NCI-H128 (cell line): ENCODE results near the gene RBPJ.
"Not testable (repeated sequence)": the region's sequence is repeated elsewhere in the genome, so short reads cannot be mapped to it uniquely, and the experiment has no call there.

Experiments
- DNase-seq: peaks from one replicate; lab custom pipeline; 2025; ENCODE audit not compliant: unreplicated experiment; lab: John Stamatoyannopoulos, UW

The RBPJ gene

DNA sequence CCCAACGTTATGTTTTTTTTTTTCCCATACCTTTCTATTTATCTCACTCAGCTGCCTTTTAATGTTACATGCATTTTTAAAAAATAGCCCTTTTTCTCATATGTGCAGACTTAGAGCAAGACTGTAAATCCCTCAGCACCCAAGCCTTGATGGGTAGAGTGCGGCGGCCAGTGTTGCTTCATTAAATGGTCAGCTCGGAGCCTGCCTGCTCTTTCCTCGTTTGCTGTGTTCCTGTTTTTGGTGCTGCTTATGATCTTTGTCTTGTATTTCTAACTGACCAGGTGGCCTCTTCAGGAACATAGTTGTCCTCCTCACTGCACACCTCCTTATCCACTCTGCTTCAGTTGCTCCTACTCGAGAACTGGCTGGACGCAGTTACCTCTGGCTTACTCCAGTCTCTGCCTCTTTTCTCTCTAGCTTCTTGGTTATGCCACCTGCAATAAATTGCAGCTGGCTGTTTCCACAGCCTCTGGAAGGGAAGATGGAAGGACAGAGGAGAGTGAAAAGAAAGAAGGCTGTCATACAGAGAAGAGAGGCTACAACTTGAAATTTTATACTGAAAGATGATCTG, 10.7 kb downstream of the RBPJ start:
- DNase-seq = no peak

DNA sequence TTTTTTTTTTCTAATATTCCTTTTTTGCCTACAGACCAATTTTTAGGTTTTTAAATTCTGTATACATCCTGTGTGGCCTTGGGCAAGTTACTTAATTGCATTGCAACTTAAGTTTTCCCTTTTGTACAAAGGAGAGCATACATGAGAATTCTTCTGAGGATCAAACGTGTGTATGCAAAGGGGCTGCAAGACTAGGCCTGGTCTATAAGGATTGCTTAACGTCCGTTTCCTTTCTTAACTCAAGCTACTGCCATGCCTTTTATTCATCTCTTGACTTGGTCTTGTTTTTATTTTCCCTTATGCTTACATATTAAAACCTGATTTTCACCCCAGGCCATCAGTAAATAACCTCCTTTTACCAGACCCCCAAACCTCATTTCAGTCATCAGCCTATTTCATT, 13.6 kb downstream of the RBPJ start:
- DNase-seq = no peak

DNA sequence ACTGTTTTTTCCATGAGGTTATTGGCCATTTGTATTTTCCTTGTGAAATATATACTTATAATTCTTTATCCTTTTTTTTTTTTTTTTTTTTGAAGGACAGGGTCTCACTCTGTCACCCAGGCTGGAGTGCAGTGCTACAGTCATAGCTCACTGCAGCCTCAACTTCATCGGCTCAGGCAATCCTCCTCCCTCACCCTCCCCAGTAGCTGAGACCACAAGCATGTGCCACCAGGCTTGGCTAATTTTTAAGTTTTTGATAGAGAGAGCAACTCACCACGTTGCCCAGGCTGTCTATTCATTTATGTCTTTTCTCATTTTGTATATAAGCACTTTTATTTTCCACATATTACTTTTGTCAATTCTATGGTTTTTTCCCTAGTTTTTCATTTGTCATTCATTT, 16.8 kb downstream of the RBPJ start:
- DNase-seq = no peak

DNA sequence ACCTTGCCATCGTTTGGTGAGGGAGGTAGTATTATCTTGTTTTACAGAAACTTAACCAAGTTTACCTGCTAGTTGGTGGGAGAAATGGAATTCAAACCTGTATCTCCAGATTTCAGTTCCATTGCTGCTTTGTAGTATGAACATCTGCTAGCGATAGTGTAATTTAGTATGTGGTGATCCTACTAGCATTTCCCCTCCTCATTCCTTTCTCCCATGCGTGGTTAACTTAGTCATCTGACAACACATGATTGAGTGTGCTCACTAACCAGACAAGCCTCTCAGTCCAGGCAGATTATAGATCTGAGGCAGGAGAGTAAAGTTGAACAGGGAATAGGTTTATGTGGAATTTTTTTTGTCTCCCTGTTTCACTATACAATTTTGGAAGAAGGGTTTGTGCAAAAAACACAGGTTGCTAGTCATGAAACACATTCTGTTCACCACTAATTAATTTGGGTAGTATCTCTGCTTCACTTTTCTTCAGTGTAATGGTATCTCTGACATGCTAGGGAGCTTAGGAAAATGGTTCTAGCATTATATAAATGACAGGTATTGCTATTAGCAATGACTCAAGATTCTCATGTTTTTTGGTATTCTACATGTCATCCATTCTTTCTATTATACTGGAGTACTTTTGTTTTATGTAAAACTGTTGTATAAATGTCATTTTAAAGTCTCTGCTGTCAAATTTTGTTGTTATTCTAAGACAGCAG, 21.7 kb downstream of the RBPJ start:
- DNase-seq = no peak

DNA sequence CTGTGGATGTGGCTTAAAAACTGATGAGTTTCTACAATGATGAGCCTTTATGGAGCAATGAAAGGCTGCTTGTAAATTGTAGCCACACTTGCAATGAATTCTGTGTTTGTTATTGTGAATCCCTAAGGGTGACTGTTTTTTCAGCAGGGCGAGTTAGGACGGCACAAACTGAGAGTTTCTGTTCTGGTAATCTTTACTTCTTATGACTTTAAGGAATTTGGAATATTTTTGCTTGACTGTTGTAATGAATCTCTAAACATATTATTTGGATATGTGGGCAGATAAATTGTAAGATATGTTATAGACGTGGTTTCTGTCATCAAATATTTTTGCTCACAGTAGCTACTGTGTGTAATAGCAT, 22.2 kb downstream of the RBPJ start:
- no peak for DNase-seq

DNA sequence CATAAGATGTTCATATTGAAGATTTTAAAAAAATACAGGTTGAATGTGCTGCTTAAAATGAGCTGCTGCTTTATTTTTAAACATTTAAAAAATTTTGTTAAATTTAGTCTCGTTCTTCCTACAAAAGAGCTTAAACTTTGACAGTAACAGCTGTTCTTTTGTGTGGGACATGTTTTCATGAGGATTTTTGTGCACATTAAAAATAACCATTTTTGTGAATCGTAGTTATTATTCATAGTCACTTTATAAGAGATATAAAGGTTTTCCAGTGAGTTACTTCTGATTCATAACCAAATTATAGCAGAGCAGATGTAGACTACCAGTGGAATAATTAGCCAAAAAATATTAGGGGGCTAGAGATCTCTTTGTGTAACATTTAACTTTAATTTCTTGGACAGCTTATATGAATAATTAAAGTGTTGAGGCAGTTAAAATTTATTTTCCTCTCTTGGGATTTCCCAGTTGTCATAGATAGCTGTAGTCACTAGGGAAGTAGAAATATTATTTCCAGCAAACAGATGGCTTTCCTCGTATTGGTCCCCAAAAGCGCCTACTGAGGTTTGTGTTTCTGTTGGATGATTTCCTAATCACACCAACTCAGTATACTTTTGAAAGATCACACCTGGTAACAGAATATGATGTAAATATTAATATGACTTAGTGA, 24.2 kb downstream of the RBPJ start:
- no peak for DNase-seq

DNA sequence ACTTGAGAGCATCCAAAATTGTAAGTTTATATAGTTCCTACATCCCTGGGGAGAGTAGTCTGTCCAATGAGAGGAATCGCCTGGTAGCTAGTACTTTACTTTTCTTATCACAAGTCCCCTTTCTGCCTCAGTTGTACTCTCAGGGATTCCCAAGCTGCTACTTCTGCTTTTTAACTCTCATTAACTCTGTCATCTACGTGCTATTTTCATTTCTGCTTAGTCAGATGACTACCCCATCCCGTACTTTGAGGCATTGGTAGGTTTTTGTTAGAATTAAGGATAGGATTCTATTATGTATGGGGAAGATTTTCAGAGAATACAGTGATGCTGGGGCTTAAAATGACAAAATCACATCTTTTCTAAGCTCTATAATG, 24.7 kb downstream of the RBPJ start:
- DNase-seq = no peak

DNA sequence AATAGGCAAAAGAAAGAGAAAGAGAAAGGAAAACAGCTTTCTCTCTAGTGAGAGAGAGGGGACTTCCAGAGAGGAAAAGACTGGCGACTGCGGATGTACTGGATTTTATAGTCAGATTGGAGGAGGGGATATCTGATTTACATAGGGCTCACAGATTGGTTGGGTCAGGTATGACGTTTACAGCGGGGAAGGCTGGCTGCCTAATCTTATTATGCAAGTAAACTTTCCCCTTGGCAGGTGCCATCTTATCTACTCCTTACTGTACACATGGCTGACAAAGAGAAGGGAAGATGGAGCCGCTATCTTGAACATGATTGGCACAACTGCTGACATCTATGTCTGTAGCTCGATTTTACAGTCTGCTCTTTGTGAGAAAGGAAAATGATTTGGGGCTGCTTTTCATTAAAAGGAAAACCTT, 25.4 kb downstream of the RBPJ start:
- no peak for DNase-seq

DNA sequence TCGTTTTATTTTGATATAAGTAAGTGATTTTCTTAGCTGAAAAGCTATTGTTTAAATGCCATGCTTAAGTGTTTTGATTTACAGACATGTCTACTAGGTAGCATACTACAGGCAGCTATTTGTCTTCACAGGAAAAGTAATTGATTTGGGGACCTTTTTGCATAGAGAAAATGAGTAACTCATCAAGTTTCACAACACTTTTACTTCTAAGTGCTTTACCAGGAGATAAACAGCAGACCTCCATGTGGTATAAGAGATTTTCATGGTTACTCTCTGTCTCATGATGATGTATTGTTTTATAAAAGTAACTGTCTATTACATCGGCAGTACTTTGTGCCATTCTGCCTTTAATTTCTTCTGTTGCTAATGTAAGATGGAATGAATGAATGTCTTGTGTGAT, 28.7 kb downstream of the RBPJ start:
- DNase-seq = no peak

DNA sequence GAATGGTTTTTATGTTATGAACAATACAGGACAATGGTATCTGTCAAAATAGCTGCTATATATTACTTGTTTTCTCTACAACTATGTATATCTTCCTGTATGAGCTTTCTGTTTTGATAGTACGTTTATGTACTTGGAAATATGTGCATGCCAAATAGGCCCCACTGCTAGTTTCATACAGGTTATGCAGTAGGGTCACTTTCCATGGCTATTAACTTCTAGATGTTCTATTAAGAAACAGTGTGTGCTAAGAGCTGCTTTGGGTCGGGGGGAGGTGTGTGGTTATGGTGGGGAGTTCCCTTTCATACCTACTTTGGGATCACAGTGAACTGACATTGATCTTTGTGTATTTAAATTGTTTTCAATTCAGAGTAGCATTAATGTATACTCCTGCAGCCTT, 30.9 kb downstream of the RBPJ start:
- no peak for DNase-seq

DNA sequence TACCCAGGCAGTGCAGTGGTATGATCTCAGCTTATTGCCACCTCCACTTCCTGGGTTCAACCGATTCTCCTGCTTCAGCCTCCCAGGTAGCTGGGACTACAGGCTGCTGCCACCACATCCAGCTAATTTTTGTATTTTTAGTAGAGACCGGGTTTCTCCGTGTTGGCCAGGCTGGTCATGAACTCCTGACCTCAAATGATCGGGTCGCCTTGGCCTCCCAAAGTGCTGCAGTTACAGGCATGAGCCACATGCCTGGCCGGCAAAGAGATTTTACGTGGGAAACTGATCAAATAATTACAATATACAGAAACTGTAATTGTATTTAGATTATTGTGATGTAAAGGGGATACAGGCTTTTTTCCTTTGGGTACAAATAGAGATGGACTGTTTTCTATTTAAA, 33.7 kb downstream of the RBPJ start:
- DNase-seq = no peak

DNA sequence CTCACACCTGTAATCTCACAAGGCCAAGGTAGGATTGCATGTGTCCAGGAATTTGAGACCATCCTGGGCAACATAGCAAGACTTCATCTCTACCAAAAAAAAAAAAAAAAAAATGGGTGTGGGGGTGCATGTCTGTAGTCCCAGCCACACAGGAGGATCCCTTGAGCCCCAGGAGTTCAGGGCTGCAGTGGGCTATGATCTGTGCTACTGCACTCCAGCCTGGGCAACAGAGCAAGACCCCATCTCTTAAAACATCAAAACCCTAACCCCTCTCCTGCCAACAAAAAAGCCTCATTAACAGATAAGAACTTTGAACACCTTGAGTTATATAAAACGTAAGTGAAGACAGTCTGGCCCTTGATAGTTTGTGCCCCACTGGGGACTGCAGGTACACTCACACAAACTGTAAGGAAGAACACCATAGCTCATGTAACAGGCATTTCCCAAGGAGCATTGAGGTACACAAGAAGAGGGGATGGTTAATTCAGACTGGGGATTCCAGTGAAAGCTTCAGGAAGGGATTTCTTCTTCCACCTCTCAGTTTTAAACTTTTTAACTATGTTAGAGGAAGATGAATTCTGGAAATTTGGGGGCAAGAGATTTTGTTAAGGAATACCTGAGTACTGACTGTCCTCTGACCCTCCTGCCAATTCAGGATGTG, 34.7 kb downstream of the RBPJ start:
- DNase-seq = no peak

DNA sequence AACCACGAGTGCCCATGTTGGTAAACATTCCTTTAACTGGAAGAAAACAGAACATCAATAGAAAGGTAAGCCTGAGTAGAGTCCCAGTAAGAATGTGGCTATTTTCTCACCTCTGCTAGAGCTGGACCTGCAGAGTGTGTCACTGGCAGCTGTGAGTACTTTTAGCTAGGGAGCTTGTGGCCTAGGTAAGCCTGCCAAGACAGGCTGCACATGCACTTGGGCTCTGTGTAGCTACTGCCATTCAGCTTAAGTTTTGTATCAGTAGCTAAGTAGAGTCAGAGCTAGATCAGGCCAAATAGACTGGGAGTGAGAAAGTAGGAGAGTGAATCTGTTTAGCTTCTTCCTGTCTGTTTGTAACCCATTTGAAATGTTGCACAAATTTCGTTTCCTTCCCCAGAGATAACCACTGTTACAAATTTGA, 35.3 kb downstream of the RBPJ start:
- DNase-seq = no peak

DNA sequence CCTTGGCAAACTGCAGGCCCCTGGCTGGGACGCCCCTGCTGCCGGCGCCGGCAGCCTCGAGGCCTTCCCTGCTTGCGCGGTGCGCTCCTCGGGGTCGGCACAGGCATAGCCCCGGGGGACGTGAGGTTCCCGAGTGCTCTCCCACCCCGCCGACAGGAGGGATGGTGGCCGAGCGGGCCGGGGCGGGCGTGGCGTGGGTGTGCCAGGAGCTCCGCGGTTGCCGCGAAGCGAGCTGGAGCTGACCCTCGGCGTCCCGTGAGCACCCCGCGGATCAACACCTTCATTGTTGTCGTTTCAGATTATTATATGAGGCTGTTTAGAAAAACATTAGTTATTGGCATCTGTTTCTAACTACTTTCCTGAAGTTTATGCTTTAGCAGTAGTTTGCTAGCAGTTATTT, 38.7 kb downstream of the RBPJ start:
- DNase-seq = not testable (repeated sequence)

DNA sequence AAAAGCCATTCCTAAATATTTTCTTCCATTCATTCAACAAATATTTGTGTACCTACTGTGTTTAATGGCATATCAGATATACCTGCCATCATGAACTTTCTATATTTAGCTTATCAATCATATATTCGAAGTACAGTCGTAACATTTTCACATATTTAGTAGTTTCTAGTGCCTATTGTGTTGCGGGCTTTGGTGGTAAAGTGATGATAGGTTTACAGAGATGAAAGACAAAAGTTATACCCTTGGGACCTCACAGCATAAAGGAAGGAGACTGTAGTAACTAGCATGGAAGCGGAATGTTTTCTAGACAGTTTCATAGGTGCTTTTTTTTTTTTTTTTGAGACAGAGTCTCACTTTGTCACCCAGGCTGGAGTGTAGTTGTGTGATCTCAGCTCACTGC, 39.5 kb downstream of the RBPJ start:
- DNase-seq = no peak

DNA sequence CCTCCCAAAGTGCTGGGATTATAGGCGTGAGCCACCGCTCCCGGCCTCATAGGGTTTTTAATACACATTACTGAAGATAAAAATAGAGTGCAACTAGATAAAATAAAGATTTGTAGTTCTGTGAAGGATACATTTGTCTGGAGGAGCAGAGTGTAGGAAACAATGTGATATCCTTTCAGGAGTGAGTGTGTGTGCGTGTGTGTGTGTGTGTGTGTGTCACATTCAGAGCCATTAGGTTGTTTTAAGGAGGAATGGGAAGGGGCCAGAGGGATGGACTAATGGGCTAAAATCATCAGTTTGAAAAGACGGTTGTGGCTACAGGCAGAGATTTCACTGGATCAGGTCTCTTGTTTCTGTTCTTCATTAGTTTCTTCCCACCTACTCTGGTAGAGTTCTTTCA, 40.0 kb downstream of the RBPJ start:
- no peak for DNase-seq

DNA sequence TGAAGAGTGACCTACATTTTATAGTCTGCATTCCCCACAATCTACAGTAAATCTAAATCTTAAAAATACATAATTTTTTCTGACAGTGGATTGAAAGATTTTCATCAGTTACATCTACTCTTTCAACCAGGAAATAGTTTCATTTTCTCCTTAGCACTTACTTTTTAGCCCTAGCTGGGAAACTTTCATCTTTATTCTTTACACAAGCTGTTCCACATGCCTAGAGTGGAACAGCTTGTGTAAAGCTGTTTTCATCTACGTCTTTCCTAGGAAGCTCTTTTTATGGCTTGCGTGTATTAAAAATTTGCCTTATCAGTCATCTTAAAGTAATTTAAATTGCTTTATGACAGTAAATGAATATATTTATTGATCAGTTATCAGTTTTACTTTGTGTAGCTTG, 40.5 kb downstream of the RBPJ start:
- no peak for DNase-seq

DNA sequence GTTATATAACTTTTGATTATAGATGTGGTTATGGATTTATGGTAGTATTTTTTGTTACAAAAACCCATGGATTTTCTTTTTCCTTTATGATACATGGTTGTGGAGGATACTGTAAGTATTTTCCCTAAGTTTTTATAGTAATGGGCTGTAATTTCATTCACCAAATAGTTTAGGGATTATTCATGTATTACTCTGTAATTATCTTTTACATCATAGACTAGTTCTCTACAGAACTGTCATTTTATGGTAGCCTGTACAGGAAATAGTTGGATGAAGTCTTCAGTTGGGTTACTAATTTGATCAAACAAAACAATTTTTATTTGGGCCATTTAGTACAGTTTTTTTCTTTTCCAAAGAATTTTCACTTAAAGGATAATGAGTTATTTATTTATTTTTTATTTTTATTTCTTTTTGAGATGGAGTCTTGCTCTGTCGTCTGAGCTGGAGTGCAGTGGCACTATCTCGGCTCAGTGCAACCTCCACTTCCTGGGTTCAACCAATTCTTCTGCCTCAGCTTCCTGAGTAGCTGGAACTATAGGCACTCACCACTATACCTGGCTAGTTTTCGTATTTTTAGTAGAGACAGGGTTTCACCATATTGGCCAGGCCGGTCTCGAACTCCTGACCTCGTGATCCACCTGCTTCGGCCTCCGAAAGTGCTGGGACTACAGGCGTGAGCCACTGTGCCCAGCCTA, 42.1 kb downstream of the RBPJ start:
- no peak for DNase-seq

DNA sequence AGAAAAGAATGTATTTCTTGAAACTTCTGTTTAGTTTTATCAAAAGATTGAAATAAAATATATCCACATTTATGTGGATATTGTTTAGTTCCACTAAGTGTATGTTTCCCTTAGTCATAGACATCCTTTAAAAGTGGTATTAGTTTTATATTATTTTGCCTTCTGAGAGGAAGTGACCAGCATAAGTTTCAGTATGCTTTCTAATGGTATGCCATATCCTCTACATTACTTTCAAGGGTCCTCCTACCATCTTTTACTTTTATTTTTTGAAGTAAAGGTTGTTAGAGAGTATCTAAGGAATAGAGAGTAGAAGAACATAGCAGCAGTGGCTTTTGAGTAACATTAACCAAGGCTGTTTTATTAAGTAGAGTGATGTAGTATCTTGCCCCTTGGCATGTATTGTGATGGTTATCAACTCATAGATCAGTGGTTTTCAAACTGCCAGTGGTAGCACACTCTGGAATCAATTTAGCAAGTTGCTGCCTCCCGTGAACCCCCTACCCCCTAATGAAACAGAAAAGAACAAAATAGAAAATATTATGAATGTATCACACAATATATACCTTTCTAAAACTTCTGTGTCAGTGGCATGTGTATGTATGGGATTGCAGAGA, 44.8 kb downstream of the RBPJ start:
- DNase-seq = no peak

DNA sequence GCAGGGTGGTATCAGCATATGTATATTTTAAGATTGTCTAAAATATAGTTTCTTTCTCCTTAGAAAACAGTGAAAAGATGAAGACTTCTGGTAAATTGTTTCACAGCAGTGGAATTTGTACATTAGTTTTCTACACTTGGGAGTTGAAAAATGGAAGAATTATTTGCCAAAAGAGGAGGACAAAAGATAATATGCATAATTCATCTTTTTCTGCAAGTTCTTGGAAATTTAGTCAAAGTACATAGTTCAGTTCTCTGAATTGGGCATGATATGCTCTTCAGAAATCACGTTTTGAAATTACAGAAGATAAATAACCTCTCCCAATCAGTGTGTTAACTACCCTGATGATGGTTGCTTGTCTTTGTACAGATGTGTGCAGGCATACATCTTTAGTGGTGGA, 47.0 kb downstream of the RBPJ start:
- no peak for DNase-seq

DNA sequence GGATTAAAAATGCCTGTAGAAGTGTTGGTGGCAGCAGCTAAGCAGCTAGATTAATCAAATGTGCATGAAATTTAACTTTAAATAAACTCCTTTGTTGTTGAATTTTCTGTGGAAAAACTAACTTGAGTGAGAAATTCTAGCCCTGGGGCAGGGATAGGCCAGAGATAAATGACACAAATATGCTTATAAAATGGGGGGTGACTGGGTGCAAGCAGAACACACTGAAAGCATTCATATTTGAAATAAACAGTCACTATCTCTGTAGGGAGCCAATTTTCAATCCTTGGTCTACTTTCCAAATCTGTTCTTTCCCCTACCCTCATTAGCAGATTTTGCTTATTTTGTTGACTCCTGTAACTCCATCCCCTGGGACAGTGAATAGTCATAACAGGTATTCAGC, 47.9 kb downstream of the RBPJ start:
- DNase-seq = no peak
